GDM1 (cell line): Measurements from ENCODE around the gene TNFRSF9.
A peak's percentile ranks its signal among the peaks of the same experiment; 100 is the strongest.
"Not testable (repeated sequence)": the region's sequence is repeated elsewhere in the genome, so short reads cannot be mapped to it uniquely, and the experiment has no call there.

Experiments used
- DNase-seq: peaks from one replicate; lab custom pipeline; 2025; lab: John Stamatoyannopoulos, UW

TNFRSF9 gene

GRCh38 chr1:7940745-7941436 lies at the start of gene TNFRSF9:
Gene TNFRSF9, minus strand, starts transcription at chr1:7940839. Its CDS starts 845 bp downstream, at chr1:7939994.
- no peak for DNase-seq

DNA sequence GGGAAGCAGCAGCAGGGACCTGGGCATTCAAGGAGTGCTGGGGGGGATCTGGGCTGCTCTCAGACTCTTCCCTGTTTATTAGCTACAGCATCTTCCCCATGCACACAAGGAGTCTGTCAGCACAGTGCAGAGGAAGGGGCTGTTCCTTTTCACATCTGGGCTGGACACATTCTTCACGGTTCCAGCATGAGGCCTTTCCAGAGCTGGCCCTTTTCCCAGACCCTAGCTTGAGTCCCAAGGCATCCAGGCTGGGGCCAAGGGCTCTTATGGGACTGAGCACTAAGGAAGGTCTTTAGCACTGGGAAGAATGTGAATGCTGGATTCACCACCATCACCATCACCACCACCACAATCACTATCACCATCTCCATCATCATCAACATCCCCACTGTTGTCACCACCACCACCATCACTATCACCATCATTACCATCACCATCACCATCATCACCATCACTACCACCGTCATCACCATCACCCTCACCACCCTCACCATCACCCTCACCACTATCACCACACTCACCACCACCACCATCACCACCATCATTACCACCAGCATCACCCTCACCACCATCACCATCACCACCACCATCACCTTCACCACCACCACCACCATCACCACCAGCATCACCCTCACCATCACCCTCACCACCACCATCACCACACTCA lies 49.3 kb upstream of the TNFRSF9 start:
- no peak for DNase-seq

- DNase-seq = no peak
Measured at GRCh38 chr1:7988576-7988975, 47.9 kb upstream of the TNFRSF9 start.

GRCh38 chr1:7987528-7987927 lies 46.9 kb upstream of the TNFRSF9 start:
- DNase-seq = no peak

GRCh38 chr1:7985851-7986612 lies 45.4 kb upstream of the TNFRSF9 start:
- DNase-seq = no peak

DNA sequence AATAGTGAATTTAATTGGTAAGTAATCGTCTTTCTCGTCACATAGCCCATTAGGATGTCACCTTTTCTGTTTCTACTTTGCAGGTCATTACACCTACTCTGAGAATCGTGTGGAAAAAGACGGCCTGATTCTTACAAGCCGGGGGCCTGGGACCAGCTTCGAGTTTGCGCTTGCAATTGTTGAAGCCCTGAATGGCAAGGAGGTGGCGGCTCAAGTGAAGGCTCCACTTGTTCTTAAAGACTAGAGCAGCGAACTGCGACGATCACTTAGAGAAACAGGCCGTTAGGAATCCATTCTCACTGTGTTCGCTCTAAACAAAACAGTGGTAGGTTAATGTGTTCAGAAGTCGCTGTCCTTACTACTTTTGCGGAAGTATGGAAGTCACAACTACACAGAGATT lies 44.2 kb upstream of the TNFRSF9 start:
- no peak for DNase-seq

DNA sequence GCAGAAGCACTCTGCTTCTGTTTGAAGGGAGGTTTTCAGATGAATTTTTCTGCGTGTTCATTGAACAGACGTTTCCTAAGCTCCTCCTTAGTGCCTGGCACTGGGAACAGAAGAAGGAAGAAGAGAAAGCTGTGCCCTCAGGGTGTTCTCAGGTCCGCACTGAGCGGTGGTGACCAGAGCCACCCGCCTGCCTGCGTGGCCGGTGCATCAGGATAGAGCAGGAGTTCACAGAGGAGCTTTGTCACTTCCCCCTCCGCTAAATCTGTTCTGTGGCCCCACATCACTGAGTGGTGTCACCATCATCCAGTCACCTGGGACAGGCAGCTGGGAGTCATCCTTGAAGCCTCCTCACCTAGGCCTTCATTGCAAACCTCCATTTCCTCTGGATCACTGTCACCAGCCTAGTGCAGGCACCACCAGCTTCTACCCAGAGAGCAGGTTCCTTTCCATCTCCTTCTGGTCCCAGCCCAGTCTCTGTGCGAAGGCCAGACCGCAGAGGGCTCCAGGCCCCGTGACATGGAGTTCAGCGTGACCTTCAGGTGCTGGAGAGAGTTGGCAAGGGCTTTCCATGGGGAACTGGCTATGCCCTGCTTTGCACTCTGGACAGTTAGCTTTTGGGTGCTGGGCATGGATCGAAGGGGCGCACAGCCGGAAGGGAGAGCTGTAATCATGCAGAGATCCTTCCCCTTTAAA lies 42.6 kb upstream of the TNFRSF9 start:
- no peak for DNase-seq

DNA sequence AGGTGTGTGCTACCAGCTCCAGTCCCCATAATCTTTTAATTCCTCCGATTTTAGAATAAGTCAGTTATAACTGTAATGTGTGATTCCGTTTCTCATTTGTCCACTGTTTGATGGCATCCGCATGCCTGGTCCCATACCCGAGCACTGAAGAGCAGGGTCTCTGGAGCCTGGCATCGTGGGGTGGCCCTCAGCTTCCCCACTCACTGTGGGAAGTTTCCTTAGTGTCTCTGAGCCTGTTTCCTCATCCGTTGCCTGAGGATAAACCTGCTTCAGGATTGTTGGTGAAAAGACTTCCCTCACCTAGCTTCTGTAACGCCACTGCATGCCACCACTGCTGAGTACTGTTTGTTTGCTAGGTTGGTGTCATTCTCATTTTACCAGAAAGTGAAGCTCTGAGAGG lies 40.3 kb upstream of the TNFRSF9 start:
- no peak for DNase-seq

DNA sequence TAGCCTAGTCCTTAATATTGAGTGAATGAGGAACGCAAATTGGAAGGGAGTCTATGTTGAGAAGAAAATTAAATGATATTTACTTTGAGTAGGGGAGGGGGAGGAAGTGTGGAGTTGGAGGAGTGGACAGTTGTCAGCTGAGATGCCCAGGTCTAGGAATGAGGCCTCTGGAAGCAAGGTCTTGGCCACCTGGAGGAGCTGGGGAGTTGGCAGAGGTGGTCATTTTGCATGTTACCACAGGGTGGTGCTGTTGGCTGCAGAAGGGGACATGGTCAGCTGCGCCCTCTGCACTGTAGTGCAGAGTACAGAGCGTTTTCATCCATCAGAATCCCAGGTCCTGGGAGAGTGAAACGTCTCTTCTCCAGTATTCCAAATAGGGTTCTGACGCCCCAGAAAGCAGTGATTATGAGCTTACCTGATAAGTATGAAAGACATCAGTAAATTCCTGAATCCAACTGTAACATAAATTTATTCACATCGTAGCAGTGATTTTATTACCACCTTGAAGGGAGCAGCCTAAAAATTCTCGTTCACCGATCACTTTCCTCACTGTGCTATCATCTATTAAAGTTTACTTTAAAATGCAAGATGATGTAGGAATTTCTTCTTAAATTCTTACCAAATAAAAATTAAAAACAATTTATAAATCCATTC lies 34.7 kb upstream of the TNFRSF9 start:
- peak; percentile 5 for DNase-seq

DNA sequence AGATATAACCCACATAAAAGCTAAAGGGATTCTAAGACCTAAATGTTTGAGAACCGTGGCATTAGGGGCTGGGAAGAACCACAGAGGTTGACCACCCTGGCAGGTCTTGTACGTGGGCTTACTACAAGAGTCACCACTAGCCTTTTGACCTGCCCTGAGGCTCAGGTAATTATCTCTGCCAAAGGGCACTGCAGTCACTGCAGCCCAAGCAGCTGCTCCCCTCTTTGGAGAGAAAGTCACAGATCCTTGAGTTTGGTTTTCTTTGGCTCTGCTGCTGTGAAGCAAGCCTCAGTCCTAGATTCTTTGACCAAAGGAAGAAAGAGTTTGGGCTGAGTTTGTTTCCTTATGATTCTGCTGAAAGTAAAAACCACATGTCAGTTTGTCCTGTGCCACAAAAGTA lies 32.4 kb upstream of the TNFRSF9 start:
- no peak for DNase-seq

GRCh38 chr1:7972285-7972684 lies 31.6 kb upstream of the TNFRSF9 start:
- no peak for DNase-seq

DNA sequence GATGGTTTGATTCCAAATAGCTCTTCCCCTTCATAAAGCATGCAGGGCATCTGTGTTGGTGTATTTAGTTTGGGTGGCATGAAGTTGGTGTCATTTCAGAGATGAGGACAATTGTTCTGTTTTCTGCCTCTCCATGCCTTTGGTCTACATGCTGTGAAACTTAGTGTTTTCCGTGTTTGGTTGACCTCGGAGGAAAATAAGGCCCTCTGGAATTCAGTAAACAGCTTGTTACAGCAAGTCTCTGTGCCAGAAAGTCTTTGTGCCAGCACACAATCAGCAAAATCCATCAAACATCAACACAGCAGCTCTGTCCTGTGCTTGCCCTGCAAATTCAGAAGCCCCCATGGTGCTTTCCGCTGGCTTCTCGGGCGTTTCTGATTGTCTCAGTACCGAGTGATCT lies 30.4 kb upstream of the TNFRSF9 start:
- DNase-seq = no peak

- DNase-seq = no peak
Measured at GRCh38 chr1:7970246-7970645, 29.6 kb upstream of the TNFRSF9 start.

DNA sequence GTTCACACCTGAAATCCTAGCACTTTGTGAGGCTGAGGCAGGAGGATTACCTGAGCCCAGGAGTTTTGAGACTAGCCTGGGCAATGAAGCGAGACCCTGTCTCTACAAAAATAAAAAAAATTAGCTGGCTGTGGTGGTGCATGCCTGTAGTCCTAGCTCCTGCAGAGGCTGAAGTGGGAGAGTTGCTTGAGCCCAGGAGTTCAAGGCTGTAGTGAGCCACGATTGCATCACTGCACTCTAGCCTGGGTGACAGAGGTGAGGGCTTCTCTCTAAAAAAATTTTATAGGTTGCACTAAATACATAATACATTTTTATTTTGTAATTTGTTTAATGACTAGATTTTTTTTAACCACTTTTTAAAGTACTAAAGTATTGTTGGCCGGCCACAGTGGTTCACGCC lies 27.0 kb upstream of the TNFRSF9 start:
- no peak for DNase-seq

GRCh38 chr1:7967196-7967595 lies 26.6 kb upstream of the TNFRSF9 start:
- no peak for DNase-seq

- no peak for DNase-seq
Measured at GRCh38 chr1:7964476-7964875, 23.8 kb upstream of the TNFRSF9 start.

DNA sequence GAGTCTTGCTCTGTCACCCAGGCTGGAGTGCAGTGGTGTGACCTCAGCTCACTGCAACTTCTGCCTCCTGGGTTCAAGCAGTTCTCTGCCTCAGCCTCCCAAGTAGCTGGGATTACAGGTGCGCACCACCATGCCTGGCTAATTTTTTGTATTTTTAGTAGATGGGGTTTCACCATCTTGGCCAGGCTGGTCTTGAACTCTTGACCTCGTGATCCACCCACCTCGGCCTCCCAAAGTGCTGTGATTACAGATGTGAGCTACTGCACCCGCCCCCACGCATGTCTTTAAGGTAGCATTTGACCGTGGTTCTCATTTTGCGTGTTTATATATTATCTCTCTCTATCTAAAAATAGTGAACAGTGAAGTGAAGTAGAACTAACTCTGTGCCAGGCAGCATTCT lies 23.2 kb upstream of the TNFRSF9 start:
- not testable (repeated sequence) for DNase-seq

GRCh38 chr1:7963378-7963730 lies 22.7 kb upstream of the TNFRSF9 start:
- not testable (repeated sequence) for DNase-seq

GRCh38 chr1:7962636-7963377 lies 22.2 kb upstream of the TNFRSF9 start:
- DNase-seq = no peak

DNA sequence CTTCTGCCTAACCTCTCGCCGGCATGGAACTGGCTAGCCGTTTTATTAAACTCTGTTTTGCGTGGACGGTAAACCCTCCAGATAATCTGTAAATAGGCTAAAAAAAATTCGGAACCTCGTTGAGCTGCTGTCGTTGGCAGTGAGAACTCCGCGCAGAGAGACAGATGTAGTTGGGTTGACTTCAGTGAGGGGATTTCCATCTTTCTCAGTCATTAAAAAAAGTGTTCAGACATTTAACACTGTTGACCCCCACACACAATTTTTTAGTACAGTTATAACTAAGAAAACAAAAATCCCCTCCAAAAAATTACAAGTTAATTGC lies 21.3 kb upstream of the TNFRSF9 start:
- DNase-seq = no peak

- DNase-seq = peak; percentile 99
Measured at GRCh38 chr1:7961216-7962013, 20.8 kb upstream of the TNFRSF9 start, which contains the start of gene PARK7. Gene PARK7, plus strand, starts transcription at chr1:7961711. Its CDS starts 1,075 bp downstream, at chr1:7962786.
